ENCODE data around the gene NOX3.

- no peak for TF ChIP-seq EZH2 (IDR thresholded peaks at IDR 0.05; ENCODE audit: insufficient read depth, poor library complexity, severe bottlenecking)
- TF ChIP-seq EZH2phosphoT487 (IDR thresholded peaks at IDR 0.05; ENCODE audit: insufficient read depth, low read depth): no peak; the same call in 1 of the 2 replicates
Observed at GRCh38 chr6:155381673-155382337, 73.8 kb downstream of the NOX3 start.

All from GM23248 (cell line).